ENCODE measurements around the gene CASZ1.

CASZ1 gene

GRCh38 chr1:10592373-10592772 is 204.1 kb downstream of the CASZ1 start:
- DNase-seq (ENCODE audit: low spot score) (no peak), ATAC-seq (ENCODE audit: low read depth) (no peak)
- no peaks in the 10 kb centered on the region for H3K36me3 ChIP-seq (ENCODE audit: low read depth)
- no peak overlapping the region for H3K27ac ChIP-seq (ENCODE audit: poor library complexity, severe bottlenecking)
- H3K9me3 ChIP-seq (ENCODE audit: severe bottlenecking): no peaks in the 10 kb centered on the region
- H3K27me3 ChIP-seq (ENCODE audit: insufficient read depth, poor library complexity, severe bottlenecking): no peaks in the 10 kb centered on the region
- H3K4me3 ChIP-seq (ENCODE audit: severe bottlenecking): no peak overlapping the region
- no peaks in the 10 kb centered on the region for H3K4me1 ChIP-seq (ENCODE audit: insufficient read depth, poor library complexity, severe bottlenecking)
- TF ChIP-seq CTCF (IDR thresholded peaks at IDR 0.05; ENCODE audit: poor library complexity, severe bottlenecking): no peak

- no peak for ATAC-seq (ENCODE audit: low read depth)
- no peaks in the 10 kb centered on the region for H3K27me3 ChIP-seq (ENCODE audit: insufficient read depth, poor library complexity, severe bottlenecking)
- no peaks in the 10 kb centered on the region for H3K4me1 ChIP-seq (ENCODE audit: insufficient read depth, poor library complexity, severe bottlenecking)
- TF ChIP-seq CTCF (IDR thresholded peaks at IDR 0.05; ENCODE audit: poor library complexity, severe bottlenecking): no peak
- no peak overlapping the region for H3K4me3 ChIP-seq (ENCODE audit: severe bottlenecking)
- no peaks in the 10 kb centered on the region for H3K9me3 ChIP-seq (ENCODE audit: severe bottlenecking)
- DNase-seq (ENCODE audit: low spot score): no peak
- no peaks in the 10 kb centered on the region for H3K36me3 ChIP-seq (ENCODE audit: low read depth)
- no peak overlapping the region for H3K27ac ChIP-seq (ENCODE audit: poor library complexity, severe bottlenecking)
These were observed 205.4 kb downstream of the CASZ1 start for GRCh38 chr1:10591010-10591409.

GRCh38 chr1:10589074-10589473 is 207.4 kb downstream of the CASZ1 start:
- Histone ChIP-seq H3K9me3 (ENCODE audit: severe bottlenecking) (no peaks in the 10 kb centered on the region), H3K27me3 (ENCODE audit: insufficient read depth, poor library complexity, severe bottlenecking) (no peaks in the 10 kb centered on the region), H3K4me3 (ENCODE audit: severe bottlenecking) (no peak overlapping the region), H3K36me3 (ENCODE audit: low read depth) (no peaks in the 10 kb centered on the region), H3K4me1 (ENCODE audit: insufficient read depth, poor library complexity, severe bottlenecking) (no peaks in the 10 kb centered on the region), H3K27ac (ENCODE audit: poor library complexity, severe bottlenecking) (no peak overlapping the region)
- DNase-seq (ENCODE audit: low spot score): no peak
- ATAC-seq (ENCODE audit: low read depth): no peak
- no peak for TF ChIP-seq CTCF (IDR thresholded peaks at IDR 0.05; ENCODE audit: poor library complexity, severe bottlenecking)

- DNase-seq (ENCODE audit: low spot score) (no peak), ATAC-seq (ENCODE audit: low read depth) (no peak)
- no peak overlapping the region for H3K4me3 ChIP-seq (ENCODE audit: severe bottlenecking)
- no peaks in the 10 kb centered on the region for H3K4me1 ChIP-seq (ENCODE audit: insufficient read depth, poor library complexity, severe bottlenecking)
- H3K27me3 ChIP-seq (ENCODE audit: insufficient read depth, poor library complexity, severe bottlenecking): no peaks in the 10 kb centered on the region
- no peaks in the 10 kb centered on the region for H3K9me3 ChIP-seq (ENCODE audit: severe bottlenecking)
- no peak for TF ChIP-seq CTCF (IDR thresholded peaks at IDR 0.05; ENCODE audit: poor library complexity, severe bottlenecking)
- H3K36me3 ChIP-seq (ENCODE audit: low read depth): no peaks in the 10 kb centered on the region
- H3K27ac ChIP-seq (ENCODE audit: poor library complexity, severe bottlenecking): no peak overlapping the region
These were observed 207.8 kb downstream of the CASZ1 start for GRCh38 chr1:10588640-10589039.
